Measurements from ENCODE around the gene ELMOD1.

The ELMOD1 gene

GRCh38 chr11:107625685-107625989, 34.7 kb downstream of the ELMOD1 start:
- Histone ChIP-seq H3K79me2 (no peaks in the 10 kb centered on the region), H3K27me3 (ENCODE audit: control insufficient read depth, insufficient read depth, low read length) (no peaks in the 10 kb centered on the region), H3K4me2 (ENCODE audit: low read length) (no peak overlapping the region), H3K36me3 (ENCODE audit: control insufficient read depth, insufficient read depth, low read length) (no peaks in the 10 kb centered on the region), H3K9ac (no peak overlapping the region), H3K27ac (no peak overlapping the region), H3K4me3 (ENCODE audit: low read depth, low read length) (no peak overlapping the region), H3K9me3 (ENCODE audit: control insufficient read depth, low read length) (no peaks in the 10 kb centered on the region), H2AFZ (no peak overlapping the region), H3K4me1 (no peaks in the 10 kb centered on the region)
- no peak for TF ChIP-seq CTCF (IDR thresholded peaks at IDR 0.05)

- H3K27ac ChIP-seq, result no peak overlapping the region
- no peaks in the 10 kb centered on the region for H3K36me3 ChIP-seq (ENCODE audit: control insufficient read depth, insufficient read depth, low read length)
- no peaks in the 10 kb centered on the region for H3K79me2 ChIP-seq
- H3K27me3 ChIP-seq (ENCODE audit: control insufficient read depth, insufficient read depth, low read length), result no peaks in the 10 kb centered on the region
- H3K4me3 ChIP-seq (ENCODE audit: low read depth, low read length), result no peak overlapping the region
- no peak overlapping the region for H3K4me2 ChIP-seq (ENCODE audit: low read length)
- no peak overlapping the region for H3K9ac ChIP-seq
- no peak for TF ChIP-seq CTCF (IDR thresholded peaks at IDR 0.05)
- H3K9me3 ChIP-seq (ENCODE audit: control insufficient read depth, low read length), result no peaks in the 10 kb centered on the region
- H3K4me1 ChIP-seq, result no peaks in the 10 kb centered on the region
- H2AFZ ChIP-seq, result no peak overlapping the region
Observed at GRCh38 chr11:107631043-107631442, 40.1 kb downstream of the ELMOD1 start.

DNA sequence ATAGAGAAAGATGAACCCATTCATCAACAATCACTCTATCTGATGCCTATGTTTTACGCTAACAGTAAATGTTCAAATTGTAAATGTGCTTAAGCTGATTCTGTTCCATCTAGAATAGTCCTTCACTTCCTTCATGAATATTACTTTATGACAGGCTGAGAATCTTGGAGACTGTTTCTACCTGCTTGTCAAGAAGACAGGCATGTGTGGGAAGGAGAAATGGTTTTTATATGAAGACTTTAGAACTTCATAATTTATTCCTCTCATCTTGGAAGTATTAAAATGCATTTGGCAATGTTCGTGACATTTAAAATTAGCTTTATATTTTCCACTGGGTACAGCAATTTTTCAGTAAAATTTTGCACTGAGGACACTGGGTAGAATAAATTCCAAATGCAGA, 41.0 kb downstream of the ELMOD1 start:
- Histone ChIP-seq H3K4me2 (ENCODE audit: low read length) (no peak overlapping the region), H3K9me3 (ENCODE audit: control insufficient read depth, low read length) (no peaks in the 10 kb centered on the region), H3K4me3 (ENCODE audit: low read depth, low read length) (no peak overlapping the region), H3K36me3 (ENCODE audit: control insufficient read depth, insufficient read depth, low read length) (no peaks in the 10 kb centered on the region), H2AFZ (no peak overlapping the region), H3K27ac (no peak overlapping the region), H3K79me2 (no peaks in the 10 kb centered on the region), H3K9ac (no peak overlapping the region), H3K27me3 (ENCODE audit: control insufficient read depth, insufficient read depth, low read length) (no peaks in the 10 kb centered on the region), H3K4me1 (no peaks in the 10 kb centered on the region)
- no peak for TF ChIP-seq CTCF (IDR thresholded peaks at IDR 0.05)

DNA sequence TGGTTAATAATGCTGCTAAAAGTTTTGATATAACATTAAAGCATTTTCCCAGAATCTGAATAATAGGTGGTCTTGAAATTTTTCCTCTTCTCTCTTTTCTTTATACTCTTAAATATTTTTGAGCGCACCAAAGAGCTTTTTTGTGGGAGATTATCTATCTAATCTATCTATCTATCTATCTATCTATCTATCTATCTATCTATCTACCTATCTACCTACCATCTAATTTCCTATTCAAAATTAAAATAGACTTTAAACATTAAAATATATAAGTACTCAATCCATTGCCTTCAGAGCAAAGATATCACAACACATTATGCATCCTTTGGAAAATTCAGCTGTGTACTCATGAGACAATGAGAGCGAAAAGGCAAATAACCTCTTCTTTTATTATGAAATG, 55.8 kb downstream of the ELMOD1 start:
- no peak overlapping the region for H3K4me2 ChIP-seq (ENCODE audit: low read length)
- H3K79me2 ChIP-seq, result no peaks in the 10 kb centered on the region
- H3K27me3 ChIP-seq (ENCODE audit: control insufficient read depth, insufficient read depth, low read length), result no peaks in the 10 kb centered on the region
- H3K9me3 ChIP-seq (ENCODE audit: control insufficient read depth, low read length), result no peaks in the 10 kb centered on the region
- H3K4me3 ChIP-seq (ENCODE audit: low read depth, low read length), result no peak overlapping the region
- TF ChIP-seq CTCF (IDR thresholded peaks at IDR 0.05), result no peak
- no peaks in the 10 kb centered on the region for H3K4me1 ChIP-seq
- H3K27ac ChIP-seq, result no peak overlapping the region
- H3K9ac ChIP-seq, result no peak overlapping the region
- H2AFZ ChIP-seq, result no peak overlapping the region
- H3K36me3 ChIP-seq (ENCODE audit: control insufficient read depth, insufficient read depth, low read length), result no peaks in the 10 kb centered on the region

DNA sequence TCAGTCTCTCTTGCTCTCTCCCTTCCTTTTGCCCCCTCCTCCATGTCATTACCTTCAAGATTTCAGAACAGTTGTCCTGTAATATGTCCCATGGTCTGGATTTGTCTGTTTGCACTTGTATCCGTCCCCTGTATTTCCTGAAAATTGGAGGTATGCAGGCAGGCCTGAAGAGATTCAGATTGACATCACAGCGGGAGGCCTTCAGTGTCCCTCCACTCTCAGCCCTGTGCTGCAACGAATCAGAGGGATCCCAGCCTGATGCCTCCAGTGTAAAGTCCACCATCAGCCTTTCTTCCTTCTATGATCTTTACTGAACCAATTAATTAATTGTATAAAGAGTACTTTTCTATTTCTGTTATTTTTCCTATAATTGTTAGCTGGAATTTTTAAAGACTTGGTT, 57.3 kb downstream of the ELMOD1 start:
- H3K79me2 ChIP-seq, result no peaks in the 10 kb centered on the region
- no peak overlapping the region for H3K9ac ChIP-seq
- H3K4me1 ChIP-seq, result no peaks in the 10 kb centered on the region
- no peak overlapping the region for H3K4me3 ChIP-seq (ENCODE audit: low read depth, low read length)
- H3K4me2 ChIP-seq (ENCODE audit: low read length), result no peak overlapping the region
- H3K27me3 ChIP-seq (ENCODE audit: control insufficient read depth, insufficient read depth, low read length), result no peaks in the 10 kb centered on the region
- H2AFZ ChIP-seq, result no peak overlapping the region
- H3K27ac ChIP-seq, result no peak overlapping the region
- H3K9me3 ChIP-seq (ENCODE audit: control insufficient read depth, low read length), result no peaks in the 10 kb centered on the region
- TF ChIP-seq CTCF (IDR thresholded peaks at IDR 0.05), result no peak
- no peaks in the 10 kb centered on the region for H3K36me3 ChIP-seq (ENCODE audit: control insufficient read depth, insufficient read depth, low read length)

All from parathyroid adenoma (tissue), 2 donors.